Activated naive CD4-positive, alpha-beta T cell treated with anti-CD3 and anti-CD28 coated beads for 36 hours (primary cell): ENCODE results near the gene GPBP1. TPM values are rescaled to one million over a fixed set of nuclear protein-coding genes. Genes with fewer than 3 reads are reported as not detected.
"Not testable (repeated sequence)": the region's sequence is repeated elsewhere in the genome, so short reads cannot be mapped to it uniquely, and the experiment has no call there.

ENCODE experiments used
- CTCF ChIA-PET: fragments of 350-600 bp; sonication (Branson Sonifier 250); formaldehyde crosslinking; loops from one replicate; lab custom pipeline; 2021; ENCODE audit warnings: antibody characterized with exemption; lab: Charles Lee
- DNase-seq: peaks from one replicate; pipeline ENCODE4 v3.0.0-alpha.2; 2020
- H3K27ac Mint-ChIP-seq: one replicate; pipeline ENCODE4 v1.8.0; 2021; ENCODE audit warnings: mild to moderate bottlenecking, mixed read lengths
- H3K27me3 Mint-ChIP-seq: one replicate; pipeline ENCODE4 v1.8.0; 2021; ENCODE audit warnings: low read depth, mixed read lengths
- H3K36me3 Mint-ChIP-seq: one replicate; pipeline ENCODE4 v1.8.0; 2021; ENCODE audit warnings: low read depth, mixed read lengths
- H3K4me1 Mint-ChIP-seq: one replicate; pipeline ENCODE4 v1.8.0; 2021; ENCODE audit warnings: low read depth, mixed read lengths
- H3K4me3 Mint-ChIP-seq: one replicate; pipeline ENCODE4 v1.8.0; 2021; ENCODE audit warnings: mild to moderate bottlenecking, moderate library complexity, mixed read lengths
- H3K9me3 Mint-ChIP-seq: one replicate; pipeline ENCODE4 v1.8.0; 2021; ENCODE audit warnings: mixed read lengths
- intact Hi-C: fragments of 100-400 bp; cut with micrococcal nuclease; formaldehyde crosslinking; loops from one replicate; pipeline ENCODE4 v1.15.1; 2023
- total RNA-seq, 2 experiments: library from RNA; stranded (reverse); gene quantifications; one replicate each; pipeline ENCODE4 v1.2.3, GENCODE V29; 2021

GPBP1 gene
- 10 to 100 TPM; 91.5 to 91.9 TPM for total RNA-seq

DNA sequence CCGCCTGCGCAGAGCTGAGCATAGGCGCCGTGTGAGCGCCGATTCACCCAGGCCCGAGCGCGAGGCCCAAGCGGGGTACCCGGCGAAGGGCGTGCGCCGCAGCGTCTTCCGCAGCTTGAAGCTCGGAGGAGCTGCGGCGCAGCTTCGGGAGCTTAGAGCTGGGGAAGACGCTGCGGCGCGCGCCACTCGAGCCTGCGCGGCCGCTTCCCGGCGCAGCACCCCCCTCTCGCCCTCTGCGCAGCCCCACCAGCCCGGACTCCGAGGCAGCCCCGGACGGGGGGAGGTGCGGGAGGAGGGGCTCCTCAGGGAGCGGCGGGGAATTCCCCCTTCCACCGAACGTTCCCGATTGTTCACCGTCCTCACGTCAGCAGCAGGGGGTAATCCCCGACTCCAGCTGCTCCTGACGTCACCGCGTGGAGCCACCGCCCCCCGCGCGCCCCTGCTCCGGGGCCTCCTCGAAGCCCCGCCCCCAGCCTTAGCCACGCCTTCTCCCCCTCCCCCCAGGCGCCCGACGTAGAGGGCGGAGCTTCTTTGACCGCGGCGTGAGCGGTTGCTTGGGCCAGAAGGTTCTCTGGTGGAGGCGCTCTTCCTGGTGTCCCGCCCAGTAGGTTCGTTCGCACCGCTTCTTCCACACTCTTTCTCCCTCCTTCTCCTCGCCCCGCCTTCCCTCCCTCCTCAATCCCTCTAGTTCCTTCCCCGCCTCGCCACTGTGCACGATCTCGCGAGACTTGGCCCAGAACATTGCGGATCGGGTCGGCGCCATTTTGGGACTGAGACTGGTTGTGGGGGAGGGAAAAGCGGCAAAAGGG is at the start of gene GPBP1:
Gene GPBP1 (plus strand): TSS at position 741 of the 809 bp plus-strand sequence. CDS start 40,072 bp downstream, outside the sequence.
- H3K9me3 Mint-ChIP-seq, result no peaks in the 10 kb centered on the region
- H3K27me3 Mint-ChIP-seq, result no peaks in the 10 kb centered on the region
- CTCF ChIA-PET, result interaction anchor here (0.5 to 1.2 kb wide), 5 partner anchors 12 to 272 kb away, joined by 3 read pairs; no protein-coding TSS in a partner anchor
- intact Hi-C loops, result loop anchor here (1.0 to 10.0 kb wide), 14 partner anchors 20 to 1951 kb away; partner anchors contain the start of genes IL6ST, MAP3K1, MIER3 and PLK2
- peaks cover 34% of the 10 kb centered on the region for H3K36me3 Mint-ChIP-seq
- H3K4me3 Mint-ChIP-seq, result peak within 1 kb of the TSS; percentile 94
- peak within 1 kb of the TSS; percentile 97 for H3K27ac Mint-ChIP-seq
- DNase-seq, result peak; percentile 99
- H3K4me1 Mint-ChIP-seq, result peaks cover 20% of the 10 kb centered on the region

DNA sequence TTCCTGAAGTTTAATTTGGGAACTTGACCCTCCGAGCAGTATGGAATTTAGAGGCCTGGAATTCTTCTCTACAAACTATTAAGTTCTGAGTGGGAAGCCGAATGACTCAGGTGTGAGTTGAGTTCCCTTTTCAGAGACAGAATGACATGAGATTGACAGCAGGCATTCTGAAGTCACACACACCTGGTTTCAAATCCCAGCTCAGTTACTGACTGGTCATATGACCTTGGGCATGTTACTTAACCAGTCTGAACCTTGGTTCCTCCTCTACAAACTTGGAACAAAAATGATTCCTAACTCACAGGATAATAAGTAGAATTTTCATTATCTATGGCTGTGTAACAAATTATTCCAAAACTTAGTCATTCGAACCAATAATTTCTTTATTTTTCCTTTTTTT is 45.5 kb upstream of the GPBP1 start:
- Mint-ChIP-seq H3K9me3 (peaks cover 4% of the 10 kb centered on the region), H3K4me1 (no peaks in the 10 kb centered on the region), H3K4me3 (no peak overlapping the region), H3K36me3 (no peaks in the 10 kb centered on the region), H3K27ac (no peak overlapping the region), H3K27me3 (no peaks in the 10 kb centered on the region)
- CTCF ChIA-PET, result no interaction called here
- intact Hi-C loops, result no loop called here
- DNase-seq, result no peak

DNA sequence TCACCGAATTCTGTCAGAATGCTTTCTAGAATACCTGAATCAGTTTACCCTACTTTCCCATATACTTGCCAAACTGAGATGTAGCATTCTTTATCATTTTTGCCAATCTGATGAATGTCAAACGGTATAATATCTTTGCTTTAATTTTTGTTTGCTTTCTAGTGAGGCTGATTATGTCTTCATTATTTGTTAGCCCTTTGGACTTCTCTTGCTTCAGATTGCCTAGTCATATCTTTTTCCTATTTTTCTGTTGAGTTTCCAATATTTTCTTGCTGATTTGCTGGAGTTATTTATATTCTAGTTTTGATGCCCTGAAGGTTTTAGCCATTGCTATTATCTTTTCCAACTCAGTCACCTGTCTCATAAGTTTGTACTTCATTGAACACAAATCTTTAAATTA is 40.3 kb upstream of the GPBP1 start:
- CTCF ChIA-PET, result no interaction called here
- DNase-seq, result no peak
- no peaks in the 10 kb centered on the region for H3K27me3 Mint-ChIP-seq
- H3K4me1 Mint-ChIP-seq, result no peaks in the 10 kb centered on the region
- intact Hi-C loops, result loop anchor here (10.0 kb wide), 1 partner anchor 1331 kb away; the partner anchor contains the start of gene PLK2
- H3K27ac Mint-ChIP-seq, result no peak overlapping the region
- no peaks in the 10 kb centered on the region for H3K9me3 Mint-ChIP-seq
- H3K4me3 Mint-ChIP-seq, result no peak overlapping the region
- no peaks in the 10 kb centered on the region for H3K36me3 Mint-ChIP-seq

DNA sequence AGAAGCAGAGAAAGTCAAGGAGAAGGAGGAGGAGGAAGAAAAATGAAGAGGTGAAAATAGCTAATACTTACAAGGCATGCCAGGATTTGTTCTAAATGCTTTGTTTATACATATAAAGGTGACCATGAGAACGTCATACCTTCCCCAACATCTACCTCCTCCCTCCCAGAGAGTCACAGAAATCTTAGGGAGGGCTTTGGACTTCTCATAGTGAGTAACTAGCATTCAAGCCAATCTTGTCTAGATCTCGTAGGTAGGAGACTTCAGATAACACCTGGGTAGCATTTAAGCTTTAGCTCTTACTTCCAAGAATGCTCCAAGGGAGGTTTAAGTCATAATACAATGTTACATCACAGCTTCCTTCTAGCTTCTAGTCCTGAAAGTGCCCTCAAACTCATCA is 36.5 kb upstream of the GPBP1 start:
- Mint-ChIP-seq H3K4me1 (no peaks in the 10 kb centered on the region), H3K9me3 (no peaks in the 10 kb centered on the region), H3K27me3 (no peaks in the 10 kb centered on the region), H3K27ac (no peak overlapping the region), H3K36me3 (no peaks in the 10 kb centered on the region), H3K4me3 (no peak overlapping the region)
- CTCF ChIA-PET, result interaction anchor here (0.6 to 3.7 kb wide), 17 partner anchors 10 to 241 kb away, joined by 3 to 49 read pairs (median 4); no protein-coding TSS in a partner anchor
- intact Hi-C loops, result loop anchor here (10.0 kb wide), 1 partner anchor 1327 kb away; the partner anchor contains the start of gene PLK2
- DNase-seq, result no peak

DNA sequence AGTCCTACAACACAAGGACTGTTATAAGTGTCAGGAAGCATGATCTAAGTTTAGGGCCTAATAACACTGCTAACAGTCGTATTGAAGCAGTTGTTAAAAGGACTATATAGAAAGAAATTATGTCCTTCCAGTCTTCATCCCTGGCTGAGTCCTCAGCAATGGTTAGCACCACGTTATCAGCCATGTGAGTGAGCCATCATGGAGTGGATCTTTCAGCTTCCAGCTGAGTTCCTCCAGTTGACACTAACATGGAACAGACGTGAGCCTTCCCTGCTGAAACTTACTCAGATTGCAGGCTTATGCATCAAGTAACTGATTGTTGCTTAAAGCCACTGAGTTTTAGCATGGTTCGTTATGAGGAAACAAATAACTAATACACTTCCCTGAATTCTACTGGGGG is 21.5 kb upstream of the GPBP1 start:
- no peak overlapping the region for H3K27ac Mint-ChIP-seq
- intact Hi-C loops, result no loop called here
- no peaks in the 10 kb centered on the region for H3K4me1 Mint-ChIP-seq
- no peak for DNase-seq
- H3K36me3 Mint-ChIP-seq, result peaks cover 4% of the 10 kb centered on the region
- H3K27me3 Mint-ChIP-seq, result peaks cover 3% of the 10 kb centered on the region
- CTCF ChIA-PET, result no interaction called here
- no peak overlapping the region for H3K4me3 Mint-ChIP-seq
- peaks cover 8% of the 10 kb centered on the region for H3K9me3 Mint-ChIP-seq

- peaks cover 19% of the 10 kb centered on the region for H3K9me3 Mint-ChIP-seq
- H3K27ac Mint-ChIP-seq, result no peak overlapping the region
- peaks cover 4% of the 10 kb centered on the region for H3K36me3 Mint-ChIP-seq
- no peaks in the 10 kb centered on the region for H3K27me3 Mint-ChIP-seq
- CTCF ChIA-PET, result no interaction called here
- intact Hi-C loops, result no loop called here
- H3K4me3 Mint-ChIP-seq, result no peak overlapping the region
- H3K4me1 Mint-ChIP-seq, result no peaks in the 10 kb centered on the region
- DNase-seq, result no peak
Observed at GRCh38 chr5:57155033-57155432, 18.8 kb upstream of the GPBP1 start.

DNA sequence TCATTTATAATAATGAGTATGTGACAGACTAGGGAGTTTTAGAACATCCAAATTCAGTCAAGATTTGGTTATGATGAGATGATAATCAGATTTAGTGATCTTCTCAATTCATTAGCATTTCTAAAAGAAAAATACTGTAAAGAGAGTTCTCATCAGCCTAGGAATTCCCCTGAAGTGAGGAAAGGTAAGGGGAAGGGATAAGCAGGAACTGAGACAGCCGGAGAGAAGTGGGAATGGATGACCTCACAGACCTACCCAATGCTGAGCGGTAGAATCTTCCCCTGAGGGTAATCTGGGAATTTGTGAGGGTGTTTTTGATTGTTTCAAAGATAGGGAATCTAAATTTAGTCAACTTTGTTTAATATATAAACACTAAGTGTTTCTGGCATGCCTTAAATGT is 16.7 kb upstream of the GPBP1 start:
- no peak for DNase-seq
- Mint-ChIP-seq H3K9me3 (peaks cover 19% of the 10 kb centered on the region), H3K27me3 (no peaks in the 10 kb centered on the region), H3K27ac (no peak overlapping the region), H3K36me3 (peaks cover 4% of the 10 kb centered on the region), H3K4me3 (no peak overlapping the region), H3K4me1 (no peaks in the 10 kb centered on the region)
- intact Hi-C loops, result no loop called here
- CTCF ChIA-PET, result no interaction called here

- intact Hi-C loops, result no loop called here
- no peak overlapping the region for H3K4me3 Mint-ChIP-seq
- CTCF ChIA-PET, result no interaction called here
- H3K4me1 Mint-ChIP-seq, result no peaks in the 10 kb centered on the region
- peaks cover 4% of the 10 kb centered on the region for H3K36me3 Mint-ChIP-seq
- H3K27ac Mint-ChIP-seq, result no peak overlapping the region
- no peak for DNase-seq
- no peaks in the 10 kb centered on the region for H3K27me3 Mint-ChIP-seq
- peaks cover 19% of the 10 kb centered on the region for H3K9me3 Mint-ChIP-seq
Observed at GRCh38 chr5:57157666-57158065, 16.2 kb upstream of the GPBP1 start.

DNA sequence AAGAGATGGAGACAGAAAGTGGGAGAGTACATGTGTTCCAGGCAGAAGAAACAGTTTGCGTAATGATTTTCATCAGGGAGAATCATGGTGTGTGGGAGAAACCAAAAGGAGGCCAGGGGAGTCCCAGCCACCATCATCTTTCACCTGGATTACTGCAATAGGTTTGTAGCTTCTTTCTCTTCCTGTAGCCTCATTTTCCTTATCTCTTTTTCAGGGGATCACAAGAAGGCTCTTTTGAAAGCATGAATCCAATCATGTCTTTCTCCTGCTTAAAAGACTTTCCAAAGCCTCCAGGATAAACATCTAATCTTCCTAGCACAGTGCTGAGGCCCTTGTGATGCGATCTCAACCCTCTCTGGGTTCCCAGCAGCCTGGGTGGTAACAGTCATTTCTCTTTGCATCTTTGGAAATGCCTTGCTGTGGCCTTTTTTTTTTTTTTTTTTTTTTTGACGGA is 10.3 kb upstream of the GPBP1 start:
- CTCF ChIA-PET, result interaction anchor here (1.0 kb wide), 1 partner anchor 25 kb away, joined by 3 read pairs; no protein-coding TSS in a partner anchor
- Mint-ChIP-seq H3K9me3 (peaks cover 1% of the 10 kb centered on the region), H3K36me3 (no peaks in the 10 kb centered on the region), H3K4me3 (no peak overlapping the region), H3K27me3 (no peaks in the 10 kb centered on the region), H3K27ac (no peak overlapping the region), H3K4me1 (peaks cover 7% of the 10 kb centered on the region)
- intact Hi-C loops, result no loop called here
- no peak for DNase-seq

GRCh38 chr5:57164124-57164523 is 9.7 kb upstream of the GPBP1 start:
- Mint-ChIP-seq H3K4me3 (no peak overlapping the region), H3K9me3 (peaks cover under 1% of the 10 kb centered on the region), H3K27me3 (no peaks in the 10 kb centered on the region), H3K27ac (no peak overlapping the region), H3K36me3 (no peaks in the 10 kb centered on the region), H3K4me1 (peaks cover 7% of the 10 kb centered on the region)
- no peak for DNase-seq
- CTCF ChIA-PET, result no interaction called here
- intact Hi-C loops, result no loop called here

DNA sequence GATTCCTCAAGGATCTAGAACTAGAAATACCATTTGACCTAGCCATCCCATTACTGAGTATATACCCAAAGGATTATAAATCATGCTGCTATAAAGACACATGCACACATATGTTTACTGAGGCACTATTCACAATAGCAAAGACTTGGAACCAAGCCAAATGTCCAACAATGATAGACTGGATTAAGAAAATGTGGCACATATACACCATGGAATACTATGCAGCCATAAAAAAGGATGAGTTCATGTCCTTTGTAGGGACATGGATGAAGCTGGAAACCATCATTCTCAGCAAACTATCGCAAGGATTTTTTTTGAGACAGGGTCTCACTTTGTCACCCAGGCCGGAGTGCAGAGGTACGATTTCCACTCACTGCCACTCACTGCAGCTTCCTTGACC is 8.7 kb upstream of the GPBP1 start:
- DNase-seq, H3K27me3 Mint-ChIP-seq, H3K9me3 Mint-ChIP-seq, intact Hi-C loops, H3K36me3 Mint-ChIP-seq, H3K4me3 Mint-ChIP-seq, H3K27ac Mint-ChIP-seq, H3K4me1 Mint-ChIP-seq: not testable (repeated sequence)
- CTCF ChIA-PET, result interaction anchor here (0.6 kb wide), 1 partner anchor 81 kb away, joined by 3 read pairs; no protein-coding TSS in a partner anchor

- no peaks in the 10 kb centered on the region for H3K27me3 Mint-ChIP-seq
- no peak for DNase-seq
- CTCF ChIA-PET, result interaction anchor here (1.0 kb wide), 1 partner anchor 28 kb away, joined by 5 read pairs; no protein-coding TSS in a partner anchor
- H3K4me3 Mint-ChIP-seq, result no peak overlapping the region
- no peaks in the 10 kb centered on the region for H3K9me3 Mint-ChIP-seq
- H3K27ac Mint-ChIP-seq, result no peak overlapping the region
- H3K36me3 Mint-ChIP-seq, result no peaks in the 10 kb centered on the region
- intact Hi-C loops, result no loop called here
- peaks cover 7% of the 10 kb centered on the region for H3K4me1 Mint-ChIP-seq
Observed at GRCh38 chr5:57166276-57166675, 7.6 kb upstream of the GPBP1 start.

DNA sequence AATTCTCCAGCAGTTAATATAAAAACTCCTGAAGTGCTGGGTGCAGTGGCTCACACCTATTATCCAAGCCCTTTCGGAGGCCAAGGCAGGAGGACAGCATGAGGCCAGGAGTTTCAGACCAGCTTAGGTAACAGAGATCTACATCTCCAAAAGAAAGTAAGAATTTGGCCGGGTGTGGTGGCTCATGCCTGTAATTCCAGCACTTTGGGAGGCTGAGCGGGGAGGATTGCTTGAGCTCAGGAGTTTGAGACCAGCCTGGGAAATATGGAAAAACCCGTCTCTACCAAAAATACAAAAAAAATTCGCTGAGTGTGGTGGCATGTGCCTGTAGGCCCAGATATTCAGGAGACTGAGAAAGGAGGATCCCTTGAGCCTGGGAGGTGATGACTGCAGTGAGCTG is 6.7 kb upstream of the GPBP1 start:
- H3K36me3 Mint-ChIP-seq, result no peaks in the 10 kb centered on the region
- no peak for DNase-seq
- CTCF ChIA-PET, result no interaction called here
- no peaks in the 10 kb centered on the region for H3K27me3 Mint-ChIP-seq
- peaks cover 12% of the 10 kb centered on the region for H3K4me1 Mint-ChIP-seq
- intact Hi-C loops, result no loop called here
- no peak overlapping the region for H3K27ac Mint-ChIP-seq
- no peaks in the 10 kb centered on the region for H3K9me3 Mint-ChIP-seq
- H3K4me3 Mint-ChIP-seq, result no peak overlapping the region
